SK-N-MC (cell line): Measurements from ENCODE around the gene PRPF8.

Source experiments
- EZH2 ChIP-seq: fragments of 200-600 bp; sonication (generic); IDR thresholded peaks from one replicate; pipeline ENCODE4 v1.6.1; 2017; ENCODE audit warnings: antibody characterized with exemption
- POLR2AphosphoS5 ChIP-seq: IDR thresholded peaks from 2 replicates; pipeline ENCODE4 v1.6.1; 2012; ENCODE audit warnings: mild to moderate bottlenecking, low read depth, low read length, borderline replicate concordance

DNA sequence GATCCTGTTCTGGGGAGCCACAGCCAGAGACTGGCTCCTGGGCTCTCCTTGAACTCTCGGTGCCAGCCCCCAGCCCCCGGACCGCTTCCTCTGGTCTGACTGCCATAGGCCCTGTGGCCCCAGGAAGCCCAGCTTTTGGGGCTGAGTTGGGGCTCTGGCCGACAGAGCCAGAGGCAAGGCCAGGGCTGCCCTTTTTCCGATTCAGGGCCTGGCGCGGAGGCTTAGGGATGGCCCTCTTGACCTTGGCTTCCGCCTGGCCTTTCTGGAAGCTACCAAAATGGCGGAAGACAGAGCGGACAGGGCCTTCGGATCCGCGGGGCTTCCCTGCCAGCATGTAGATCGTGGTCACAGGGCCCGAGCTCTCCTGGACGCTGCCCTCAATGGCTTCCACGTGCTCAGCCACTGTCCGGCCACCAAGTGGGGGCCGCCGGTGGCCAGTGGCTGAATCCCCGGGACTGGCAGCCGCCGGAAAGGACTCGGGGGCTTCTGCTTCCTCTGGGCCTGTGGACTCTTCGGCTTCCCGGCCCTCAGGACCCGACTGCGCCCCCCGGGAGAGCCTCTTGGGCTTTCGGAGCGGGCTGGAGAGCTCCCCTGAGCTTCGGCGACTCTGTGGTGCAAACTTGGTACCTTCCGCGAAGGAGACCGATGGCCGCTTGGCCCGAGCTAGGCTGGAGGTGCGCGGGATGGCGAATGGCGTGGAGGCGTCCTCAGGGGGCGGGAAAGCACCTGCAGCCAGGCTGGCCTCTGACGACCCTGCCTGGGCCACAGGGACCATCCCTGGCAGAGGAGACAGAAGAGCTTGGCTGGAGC lies 49.6 kb downstream of the PRPF8 start:
- TF ChIP-seq POLR2AphosphoS5 (no peak), EZH2 (no peak)
